ENCODE results near the gene GATAD2B. TPM values are rescaled to one million over a fixed set of nuclear protein-coding genes. Genes with fewer than 3 reads are reported as not detected.

Gene GATAD2B
- total and polyA plus RNA-seq, 2 of the 4 experiments (the other 2 are of a cell fraction): 3.8 to 6.2 TPM

- Histone ChIP-seq H2BK15ac (ENCODE audit: low read depth, low read length) (no peak overlapping the region), H3K23ac (ENCODE audit: low read depth, low read length) (no peak overlapping the region), H4K91ac (ENCODE audit: insufficient read depth, low read depth, low read length) (no peak overlapping the region), H3K4me3 (ENCODE audit: insufficient read depth, low read depth, low read length) (no peak overlapping the region), H3K4me1 (ENCODE audit: control insufficient read depth, insufficient read depth, low read length) (peaks cover 11% of the 10 kb centered on the region; the same call in 1 of the 2 replicates), H3K4me2 (ENCODE audit: low read depth, low read length) (no peak overlapping the region), H2BK5ac (ENCODE audit: low read depth, low read length, poor library complexity, severe bottlenecking) (no peak overlapping the region), H3K27ac (ENCODE audit: insufficient read depth, low read length) (no peak overlapping the region), H3K79me1 (ENCODE audit: low read depth in 1 of 2, low read length in 2 of 2) (peaks cover 24 to 65% of the 10 kb centered on the region in 2 experiments), H2BK120ac (ENCODE audit: low read depth, low read length) (no peak overlapping the region), H3K27me3 (ENCODE audit: control insufficient read depth, insufficient read depth, low read length) (no peaks in the 10 kb centered on the region), H3K56ac (ENCODE audit: extremely low read depth, insufficient read depth, low read length) (no peak overlapping the region), H3K4ac (ENCODE audit: low read depth, low read length) (no peak overlapping the region), H2AK5ac (ENCODE audit: low read depth, low read length) (no peak overlapping the region), H4K5ac (ENCODE audit: low read depth, low read length) (no peak overlapping the region), H3K9me3 (ENCODE audit: control insufficient read depth, insufficient read depth, low read length) (no peaks in the 10 kb centered on the region), H4K8ac (ENCODE audit: low read depth in 2 of 2, low read length in 2 of 2) (no peak overlapping the region), H3K9me1 (ENCODE audit: insufficient read depth, low read length) (peaks cover 14% of the 10 kb centered on the region; the same call in 1 of the 2 replicates), H2BK20ac (ENCODE audit: low read depth, low read length) (no peak overlapping the region), H4K20me1 (ENCODE audit: insufficient read depth, low read length) (peaks cover 41% of the 10 kb centered on the region), H3K14ac (replicated peaks; ENCODE audit: low read depth, low read length) (no peak overlapping the region), H3K36me3 (ENCODE audit: control insufficient read depth, insufficient read depth, low read length) (peaks cover 40% of the 10 kb centered on the region), H2AFZ (replicated peaks; ENCODE audit: low read length, poor library complexity) (no peak overlapping the region), H3K18ac (ENCODE audit: low read depth, low read length) (no peak overlapping the region), H2AK9ac (replicated peaks; ENCODE audit: low read depth, low read length, poor library complexity) (no peak overlapping the region), H3K9ac (ENCODE audit: low read depth, low read length) (no peak overlapping the region)
- ATAC-seq (ENCODE audit: low read depth) (no peak), DNase-seq (no peak)
- ChIA-PET CTCF (no interaction called here), POLR2A (ENCODE audit: unreplicated experiment) (no interaction called here)
- no CpG with 5 or more reads among the region's 10 CpGs for WGBS, 2 experiments (ENCODE audit: extremely low coverage in 2 of 2, insufficient read length in 1 of 2)
- intact Hi-C loops (cut with micrococcal nuclease) (no loop called here), in situ Hi-C loops (cut with MboI; ENCODE audit: low sequenced_read_pairs) (loop anchor here (25.0 kb wide), 1 partner anchor 418 kb away; the partner anchor contains the start of genes S100A3, S100A4, S100A5 and S100A6), dilution Hi-C loops (cut with HindIII; ENCODE audit: low sequenced_read_pairs, unreplicated experiment) (no loop called here)
- no TSS peak for BruUV-seq (replicated peaks)
- no peak for TF ChIP-seq POLR2A (IDR thresholded peaks at IDR 0.05; ENCODE audit: low read depth, low read length)
- TF ChIP-seq RAD21 (IDR thresholded peaks at IDR 0.05; ENCODE audit: low read length): no peak
- no peak for TF ChIP-seq MXI1 (IDR thresholded peaks at IDR 0.05; ENCODE audit: borderline replicate concordance, low read depth, low read length)
- TF ChIP-seq FOS (IDR thresholded peaks at IDR 0.05; ENCODE audit: low read depth, low read length): no peak
- TF ChIP-seq, protein P1, sequence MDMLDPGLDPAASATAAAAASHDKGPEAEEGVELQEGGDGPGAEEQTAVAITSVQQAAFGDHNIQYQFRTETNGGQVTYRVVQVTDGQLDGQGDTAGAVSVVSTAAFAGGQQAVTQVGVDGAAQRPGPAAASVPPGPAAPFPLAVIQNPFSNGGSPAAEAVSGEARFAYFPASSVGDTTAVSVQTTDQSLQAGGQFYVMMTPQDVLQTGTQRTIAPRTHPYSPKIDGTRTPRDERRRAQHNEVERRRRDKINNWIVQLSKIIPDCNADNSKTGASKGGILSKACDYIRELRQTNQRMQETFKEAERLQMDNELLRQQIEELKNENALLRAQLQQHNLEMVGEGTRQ (IDR thresholded peaks at IDR 0.05; ENCODE audit: low read depth, low read length): no peak
- TF ChIP-seq MAFK (IDR thresholded peaks at IDR 0.05; ENCODE audit: low read depth, low read length): no peak
- no peak for TF ChIP-seq SMC3 (IDR thresholded peaks at IDR 0.05; ENCODE audit: low read depth, low read length)
- no peak for TF ChIP-seq RCOR1 (IDR thresholded peaks at IDR 0.05; ENCODE audit: insufficient replicate concordance, low read length)
- TF ChIP-seq NFE2L2 (IDR thresholded peaks at IDR 0.05; ENCODE audit: low read depth, low read length): no peak
- no peak for TF ChIP-seq RFX5 (IDR thresholded peaks at IDR 0.05; ENCODE audit: low read depth, low read length)
- TF ChIP-seq CTCF (conservative IDR thresholded peaks at IDR 0.05; ENCODE audit: low read depth, low read length): no peak
- no peak for TF ChIP-seq ELK1 (IDR thresholded peaks at IDR 0.05; ENCODE audit: borderline replicate concordance, low read depth, low read length)
- no peak for TF ChIP-seq MAZ (IDR thresholded peaks at IDR 0.05; ENCODE audit: borderline replicate concordance, low read depth, low read length)
- TF ChIP-seq BHLHE40 (IDR thresholded peaks at IDR 0.05; ENCODE audit: low read depth, low read length): no peak
- no peak for TF ChIP-seq CHD1 (IDR thresholded peaks at IDR 0.05; ENCODE audit: low read depth, low read length)
- TF ChIP-seq CEBPB (IDR thresholded peaks at IDR 0.05; ENCODE audit: low read depth, low read length): no peak
Measured at GRCh38 chr1:153954826-153955225, 32.1 kb upstream of the GATAD2B start.
